ENCODE measurements around the gene OSR1. TPM values are rescaled to one million over a fixed set of nuclear protein-coding genes. Genes with fewer than 3 reads are reported as not detected.

The OSR1 gene
- total and polyA plus RNA-seq, 9 of the 15 experiments (the other 6 are each of a cell fraction or from before 2014, with no cell fraction given), result not detected

- H3K27ac ChIP-seq (ENCODE audit: extremely low read depth, low read depth, low read length), result peak overlapping the region; percentile 83
- in situ Hi-C loops (cut with MboI) (no loop called here), intact Hi-C loops (cut with micrococcal nuclease) (no loop called here)
- H3K4me1 ChIP-seq (replicated peaks in 1 of 2; ENCODE audit: control insufficient read depth in 2 of 2, insufficient read depth in 2 of 2, low read length in 2 of 2), result peaks cover 0 to 17% of the 10 kb centered on the region in 2 experiments; a peak in 3 of 5 replicates
- peaks cover 6 to 25% of the 10 kb centered on the region in 2 experiments; a peak in 3 of 5 replicates for H3K27me3 ChIP-seq (ENCODE audit: control insufficient read depth in 2 of 2, insufficient read depth in 2 of 2, low read length in 2 of 2)
- no peak for DNase-seq (ENCODE audit: extremely low read depth in 1 of 4, low spot score in 3 of 4)
- CTCF ChIA-PET (ENCODE audit: low intra/inter-chr PET ratio), result no interaction called here
- no peaks in the 10 kb centered on the region for H4K20me1 ChIP-seq (replicated peaks; ENCODE audit: control insufficient read depth, insufficient read depth, low read length)
- peak overlapping the region; percentile 86 to 97 for H3K9ac ChIP-seq (ENCODE audit: insufficient read depth in 1 of 2, low read depth in 2 of 2, low read length in 2 of 2)
- peak overlapping the region; percentile 79 for H3K4me2 ChIP-seq (ENCODE audit: insufficient read depth, low read length)
- H3K9me1 ChIP-seq (ENCODE audit: control insufficient read depth, insufficient read depth, low read length), result no peaks in the 10 kb centered on the region
- H3K79me2 ChIP-seq (ENCODE audit: control insufficient read depth, insufficient read depth, low read length), result peaks cover 11% of the 10 kb centered on the region; the same call in 2 of the 3 replicates
- H2AFZ ChIP-seq (ENCODE audit: low read depth, low read length), result peak overlapping the region; percentile 99
- WGBS (ENCODE audit: insufficient coverage, low coverage, missing lambda C conversion rate), result 32% methylated on average over 6 of the region's 6 CpGs
- peak overlapping the region; percentile 56 for H3K4me3 ChIP-seq
- no TSS peak for BruUV-seq (replicated peaks)
- TF ChIP-seq ELK1 (CRISPR knock-in tag; IDR thresholded peaks at IDR 0.05), result no peak
- TF ChIP-seq ZNF766 (CRISPR knock-in tag; conservative IDR thresholded peaks at IDR 0.05), result no peak
- TF ChIP-seq ZNF134 (CRISPR knock-in tag; conservative IDR thresholded peaks at IDR 0.05), result no peak
- TF ChIP-seq CREBBP (IDR thresholded peaks at IDR 0.05; ENCODE audit: low read depth, low read length), result no peak
- TF ChIP-seq KDM5B (IDR thresholded peaks at IDR 0.05; ENCODE audit: insufficient replicate concordance, low read depth, low read length), result no peak
- TF ChIP-seq GTF2E2 (tag; IDR thresholded peaks at IDR 0.05), result 0 out of 2 replicates have a peak, but pooled peaks have one; percentile 52
- no peak for TF ChIP-seq RBM17 (IDR thresholded peaks at IDR 0.05; ENCODE audit: borderline replicate concordance, low read depth, low read length)
- TF ChIP-seq SPI1 (IDR thresholded peaks at IDR 0.05; ENCODE audit: borderline replicate concordance, low read depth, low read length), result peak; percentile 67; the same call in 1 of the 2 replicates
- no peak for TF ChIP-seq ARID3A (IDR thresholded peaks at IDR 0.05; ENCODE audit: borderline replicate concordance, low read depth, low read length)
- TF ChIP-seq NELFE (IDR thresholded peaks at IDR 0.05; ENCODE audit: insufficient read depth, insufficient read length), result no peak
- no peak for TF ChIP-seq GTF3C2 (IDR thresholded peaks at IDR 0.05; ENCODE audit: borderline replicate concordance, extremely low read depth, insufficient read length)
- no peak for TF ChIP-seq RBM25 (IDR thresholded peaks at IDR 0.05; ENCODE audit: low read depth, low read length, severe bottlenecking)
- no peak for TF ChIP-seq ZNF436 (CRISPR knock-in tag; IDR thresholded peaks at IDR 0.05)
- H3K9me3 ChIP-seq (replicated peaks; ENCODE audit: control insufficient read depth, insufficient read depth, low read depth, low read length), result no peaks in the 10 kb centered on the region
- POLR2A ChIA-PET, result interaction anchor here (0.8 to 2.0 kb wide), 2 partner anchors 8 to 11 kb away, joined by 5 to 6 read pairs; no protein-coding TSS in a partner anchor
- no peak for FAIRE-seq
- H3K36me3 ChIP-seq (ENCODE audit: control insufficient read depth, insufficient read depth, low read length), result no peaks in the 10 kb centered on the region
- ATAC-seq, result no peak; the same call in 2 of the 3 replicates
These were observed 11.3 kb downstream of the OSR1 start for GRCh38 chr2:19346983-19347618.
